Activated CD4-positive, alpha-beta T cell treated with anti-CD3 and anti-CD28 coated beads, Interleukin-2, Interleukin-4, amounts not matched to agents 100 ng/mL and 50 ng/mL, durations not matched to agents 16 hours and 8 hours (primary cell): ENCODE results near the gene GLDN.
"Not testable (repeated sequence)": the region's sequence is repeated elsewhere in the genome, so short reads cannot be mapped to it uniquely, and the experiment has no call there.

Experiments
- DNase-seq: peaks from one replicate; pipeline ENCODE4 v3.0.0-alpha.2; 2020; ENCODE audit warnings: low spot score

GLDN gene

GRCh38 chr15:51446029-51446744 is 104.7 kb downstream of the GLDN start:
- not testable (repeated sequence) for DNase-seq

DNA sequence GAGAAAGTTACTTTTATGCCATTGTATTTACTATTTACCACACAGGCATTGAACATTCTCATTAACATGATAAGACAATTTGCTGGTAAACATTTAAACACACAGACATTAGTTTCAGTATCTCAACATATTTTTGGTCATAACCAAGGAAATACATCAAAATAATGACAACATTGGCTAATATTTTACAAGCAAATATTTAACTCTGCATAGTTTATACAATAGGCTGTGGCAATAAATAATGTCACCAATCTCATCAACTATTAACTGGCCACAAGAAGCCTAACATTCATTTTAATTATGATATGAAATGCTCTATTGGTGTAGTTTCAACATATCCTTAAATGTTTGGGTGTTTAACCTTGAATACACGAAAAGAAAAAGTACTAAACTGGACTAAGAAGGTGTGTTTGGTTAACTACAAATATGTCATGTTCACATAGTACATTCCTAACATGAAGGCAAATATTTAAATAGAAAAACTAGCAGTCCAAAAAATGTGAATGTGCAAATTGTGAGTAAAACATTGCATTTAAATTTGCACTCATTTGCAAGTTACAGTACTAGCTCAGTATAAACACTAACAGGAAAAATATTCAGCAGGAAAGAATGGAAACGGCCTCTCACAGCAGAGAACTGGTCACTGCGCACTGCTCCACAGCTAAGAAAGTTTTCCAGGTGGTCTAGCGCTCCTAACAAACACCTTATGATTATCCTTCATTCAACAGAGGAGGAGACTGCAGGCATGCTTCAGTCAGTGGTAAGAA is 106.6 kb downstream of the GLDN start:
- no peak for DNase-seq

DNA sequence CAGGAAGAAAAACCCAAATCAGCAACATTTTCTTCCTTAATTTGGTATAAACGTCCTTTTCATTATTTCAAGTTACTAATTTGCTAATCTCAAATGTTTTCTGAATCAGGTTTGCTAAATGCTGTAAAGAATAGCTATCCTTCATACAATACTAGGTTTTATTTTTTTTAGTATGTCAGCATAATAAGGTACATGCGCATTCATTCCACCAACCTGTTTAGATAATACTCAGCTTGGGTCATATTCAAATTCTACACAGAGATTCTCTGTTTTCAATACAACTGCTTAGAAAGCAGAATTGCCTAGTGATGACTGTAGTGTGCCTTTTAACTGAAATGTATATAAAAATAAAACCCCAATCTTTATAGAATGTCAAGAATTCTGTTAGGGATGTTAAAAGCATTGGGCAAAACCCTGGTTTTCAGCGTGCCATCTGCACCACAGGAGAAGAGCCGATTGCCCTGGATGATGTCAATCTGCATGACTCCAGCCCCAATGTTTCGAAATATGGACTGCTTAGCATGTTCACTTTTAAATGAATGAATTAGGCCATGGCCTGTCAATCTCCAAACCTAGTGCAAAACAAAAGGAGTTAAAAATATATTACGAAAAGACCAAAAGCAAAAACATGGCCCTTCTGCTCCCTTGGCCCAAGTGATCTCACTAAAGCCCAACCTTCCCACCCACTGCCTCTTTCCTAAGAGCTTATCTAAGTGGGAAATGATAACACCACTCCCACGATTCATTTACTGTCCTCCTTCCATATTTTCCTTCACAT is 107.4 kb downstream of the GLDN start:
- DNase-seq = no peak

- DNase-seq = no peak
Observed at GRCh38 chr15:51450001-51450400, 108.5 kb downstream of the GLDN start.
